Articular chondrocyte of knee joint (primary cell): ENCODE data around the gene CAPN1. TPM values are rescaled to one million over a fixed set of nuclear protein-coding genes. Genes with fewer than 3 reads are reported as not detected.

Experiments used
- small RNA-seq: library from RNA; depleted of rRNA; stranded (forward); fragments of <200 nt; gene quantifications from one replicate; pipeline ENCODE3, GENCODE V24; 2012
- total RNA-seq: library from RNA; depleted of rRNA; stranded (reverse); fragments of >200 nt; gene quantifications from 2 replicates; pipeline ENCODE4 v1.2.3, GENCODE V29; 2012

The CAPN1 gene
- total RNA-seq, result 82.6 and 111 TPM in 2 replicates

GRCh38 chr11:65181569-65182257 lies at the start of gene CAPN1:
Gene CAPN1, plus strand, starts transcription at chr11:65181928. Its CDS starts 774 bp downstream, at chr11:65182702.

GRCh38 chr11:65134240-65134951 lies 47.3 kb upstream of the CAPN1 start, which contains the start of gene SYVN1:
Gene SYVN1, minus strand, starts transcription at chr11:65134519. Its CDS starts 918 bp downstream, at chr11:65133601.

DNA sequence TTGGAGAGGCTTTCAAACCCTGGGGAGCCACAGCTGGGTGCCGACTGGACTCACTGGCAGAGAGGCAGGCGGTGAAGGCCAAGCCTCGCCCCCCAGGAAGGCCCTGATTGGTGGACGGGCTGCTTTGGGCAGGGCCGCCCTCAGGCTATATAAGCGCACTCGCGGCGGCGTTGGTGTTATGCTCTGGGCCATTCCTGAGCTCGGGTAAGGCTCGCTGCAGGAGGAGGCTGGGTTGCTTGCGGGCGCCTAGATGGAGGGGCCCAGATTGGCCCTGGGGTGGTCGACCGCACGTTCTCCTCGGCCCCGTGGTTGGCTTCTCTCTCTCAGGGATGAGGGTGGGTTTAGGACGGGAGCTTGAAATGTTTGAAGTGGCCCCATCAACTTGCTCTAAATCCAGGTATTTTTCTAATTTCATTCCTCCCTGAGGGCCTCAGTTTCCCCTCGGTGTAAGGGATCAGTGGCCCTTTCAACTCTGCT lies 11.6 kb upstream of the CAPN1 start, which contains the start of gene SPDYC:
Gene SPDYC (plus strand): TSS at position 176 of the 477 bp plus-strand sequence. CDS start 1,125 bp downstream, outside the sequence.

Small RNA genes lying within 50 kb of the gene (small RNA-seq; reads per million reads assigned to genes)
- not detected for gene HIGD1AP10
- gene PDCL2P2, result not detected
- gene RNU2-23P, result 2.8 reads per million, percentile 81 among the genes with 10 or more reads in this experiment

Other genes with a start within 250 kb of the CAPN1 start
- gene GPHA2, start 246.0 kb upstream of the CAPN1 start, total RNA-seq, result not detected in 2 replicates
- gene MAJIN, start 209.8 kb upstream of the CAPN1 start, total RNA-seq, result not detected in 2 replicates
- gene BATF2, start 185.0 kb upstream of the CAPN1 start, total RNA-seq, result 0.39 and 1.4 TPM in 2 replicates
- 74.2 and 76.9 TPM in 2 replicates for gene ARL2, start 167.8 kb upstream of the CAPN1 start, total RNA-seq
- gene SNX15, start 154.5 kb upstream of the CAPN1 start, total RNA-seq, result 11.9 and 13.4 TPM in 2 replicates
- gene SAC3D1, start 140.7 kb upstream of the CAPN1 start, total RNA-seq, result 5.9 and 7.7 TPM in 2 replicates
- gene NAALADL1, start 123.4 kb upstream of the CAPN1 start, total RNA-seq, result 18.5 and 25.1 TPM in 2 replicates
- 5.4 and 7.7 TPM in 2 replicates for gene CDCA5, start 97.9 kb upstream of the CAPN1 start, total RNA-seq
- gene ZFPL1, start 97.7 kb upstream of the CAPN1 start, total RNA-seq, result 35.1 and 40.6 TPM in 2 replicates
- gene VPS51, start 85.7 kb upstream of the CAPN1 start, total RNA-seq, result 123 and 217 TPM in 2 replicates
- 4.2 and 8.5 TPM in 2 replicates for gene TM7SF2, start 70.1 kb upstream of the CAPN1 start, total RNA-seq
- gene ZNHIT2, start 64.2 kb upstream of the CAPN1 start, total RNA-seq, result 8.9 and 9.5 TPM in 2 replicates
- gene FAU, start 59.8 kb upstream of the CAPN1 start, total RNA-seq, result 154 and 175 TPM in 2 replicates
- gene MRPL49, start 59.6 kb upstream of the CAPN1 start, total RNA-seq, result 35.1 and 39.6 TPM in 2 replicates
- 14.2 and 15.9 TPM in 2 replicates for gene SYVN1, start 47.4 kb upstream of the CAPN1 start, total RNA-seq
- gene SPDYC, start 11.7 kb upstream of the CAPN1 start, total RNA-seq, result not detected in 2 replicates
- gene POLA2, start 80.0 kb downstream of the CAPN1 start, total RNA-seq, result 6.0 and 6.8 TPM in 2 replicates
- 21.0 and 24.5 TPM in 2 replicates for gene CDC42EP2, start 132.9 kb downstream of the CAPN1 start, total RNA-seq
- gene DPF2, start 151.9 kb downstream of the CAPN1 start, total RNA-seq, result 45.1 and 47.1 TPM in 2 replicates
- gene TIGD3, start 172.8 kb downstream of the CAPN1 start, total RNA-seq, result 0.13 TPM in 1 of 2 replicates, not detected in the other
- gene SLC25A45, start 200.7 kb downstream of the CAPN1 start, total RNA-seq, result 3.8 and 4.4 TPM in 2 replicates
- 38.3 and 58.9 TPM in 2 replicates for gene FRMD8, start 204.7 kb downstream of the CAPN1 start, total RNA-seq
- gene NEAT1, start 240.9 kb downstream of the CAPN1 start, total RNA-seq, result 1,072 and 1,138 TPM in 2 replicates